GM23338 (cell line): Measurements from ENCODE around the gene CDH4. TPM values are rescaled to one million over a fixed set of nuclear protein-coding genes. Genes with fewer than 3 reads are reported as not detected.

Source experiments
- ATAC-seq: fragments of 200-7000 bp; cut with Tn5 transposase; 3 replicates; pipeline ENCODE4 v1.9.1; 2020
- DNase-seq: peaks from one replicate; pipeline ENCODE4 v3.0.0-alpha.2; 2015; ENCODE audit warnings: low spot score
- H2AFZ ChIP-seq: fragments of 200-600 bp; sonication (generic); 2 replicates; pipeline ENCODE4 v1.8.0; 2016; ENCODE audit warnings: antibody characterized with exemption, mild to moderate bottlenecking, moderate library complexity
- H3F3A ChIP-seq: fragments of 200-600 bp; sonication (generic); replicated peaks from 2 replicates; pipeline ENCODE4 v1.8.0; 2017; ENCODE audit warnings: antibody characterized with exemption, mixed run types, low read depth
- H3K27ac ChIP-seq: fragments of 200-600 bp; sonication (generic); 2 replicates; pipeline ENCODE4 v1.6.1; 2016; ENCODE audit warnings: low read depth
- H3K27me3 ChIP-seq: fragments of 200-600 bp; sonication (generic); 2 replicates; pipeline ENCODE4 v1.8.0; 2016; ENCODE audit warnings: mild to moderate bottlenecking, mixed run types, moderate library complexity; ENCODE audit not compliant: insufficient read depth
- H3K36me3 ChIP-seq: fragments of 200-600 bp; sonication (generic); 2 replicates; pipeline ENCODE4 v1.8.0; 2016; ENCODE audit warnings: mild to moderate bottlenecking; ENCODE audit not compliant: insufficient read depth
- H3K4me1 ChIP-seq: fragments of 200-600 bp; sonication (generic); 2 replicates; pipeline ENCODE4 v1.8.0; 2016; ENCODE audit warnings: mild to moderate bottlenecking, moderate library complexity; ENCODE audit not compliant: insufficient read depth
- H3K4me2 ChIP-seq: fragments of 200-600 bp; sonication (generic); 2 replicates; pipeline ENCODE4 v1.7.1; 2017; ENCODE audit warnings: mixed run types
- H3K4me3 ChIP-seq: fragments of 200-600 bp; sonication (generic); 2 replicates; pipeline ENCODE4 v1.6.1; 2016; ENCODE audit warnings: mixed run types
- H3K79me2 ChIP-seq: fragments of 200-600 bp; sonication (generic); replicated peaks from 2 replicates; pipeline ENCODE4 v1.8.0; 2017; ENCODE audit warnings: mild to moderate bottlenecking; ENCODE audit not compliant: insufficient read depth
- H3K9me2 ChIP-seq: fragments of 200-600 bp; sonication (generic); 2 replicates; pipeline ENCODE4 v1.8.0; 2017; ENCODE audit not compliant: insufficient read depth
- H4K20me1 ChIP-seq: fragments of 200-600 bp; sonication (generic); replicated peaks from 2 replicates; pipeline ENCODE4 v1.8.0; 2017; ENCODE audit warnings: mild to moderate bottlenecking; ENCODE audit not compliant: insufficient read depth
- H3K27ac Mint-ChIP-seq: 2 replicates; pipeline ENCODE4 v1.8.0; 2020; ENCODE audit warnings: inconsistent platforms, mild to moderate bottlenecking, moderate library complexity, mixed read lengths
- H3K27me3 Mint-ChIP-seq: 3 replicates; pipeline ENCODE4 v1.8.0; 2022; ENCODE audit warnings: low read depth, mild to moderate bottlenecking, moderate library complexity, mixed read lengths, inconsistent platforms; ENCODE audit not compliant: insufficient read depth, poor library complexity
- H3K36me3 Mint-ChIP-seq: 3 replicates; pipeline ENCODE4 v1.8.0; 2021; ENCODE audit warnings: low read depth, mild to moderate bottlenecking, inconsistent platforms, moderate library complexity, mixed read lengths
- H3K4me1 Mint-ChIP-seq: 3 replicates; pipeline ENCODE4 v1.8.0; 2020; ENCODE audit warnings: mild to moderate bottlenecking, inconsistent platforms, mixed read lengths
- H3K4me3 Mint-ChIP-seq: 3 replicates; pipeline ENCODE4 v1.8.0; 2021; ENCODE audit warnings: moderate library complexity, mild to moderate bottlenecking, inconsistent platforms, mixed read lengths
- H3K9me3 Mint-ChIP-seq: 3 replicates; pipeline ENCODE4 v1.8.0; 2020; ENCODE audit warnings: moderate library complexity, mild to moderate bottlenecking, inconsistent platforms, mixed read lengths
- CREB1 ChIP-seq: fragments of 250-450 bp; sonication (Bioruptor Pico); IDR thresholded peaks from 2 replicates; pipeline ENCODE4 v1.5.0; 2020; ENCODE audit warnings: low read depth, mild to moderate bottlenecking, moderate library complexity
- EZH2phosphoT487 ChIP-seq: fragments of 200-600 bp; sonication (generic); IDR thresholded peaks from one replicate; pipeline ENCODE4 v1.8.1; 2018; ENCODE audit warnings: antibody characterized with exemption; ENCODE audit not compliant: unreplicated experiment
- NANOG ChIP-seq: IDR thresholded peaks from 2 replicates; pipeline ENCODE4 v1.6.1; 2016; ENCODE audit warnings: antibody characterized with exemption, borderline replicate concordance
- POLR2AphosphoS5 ChIP-seq: IDR thresholded peaks from 2 replicates; pipeline ENCODE4 v1.6.1; 2016; ENCODE audit warnings: antibody characterized with exemption, low read depth
- STAT1 ChIP-seq: IDR thresholded peaks from one replicate; pipeline ENCODE4 v1.6.1; 2016; ENCODE audit warnings: antibody characterized with exemption; ENCODE audit not compliant: unreplicated experiment
- ZNF114 ChIP-seq: fragments of 250-450 bp; sonication (Bioruptor Pico); IDR thresholded peaks from 2 replicates; pipeline ENCODE4 v1.5.0; 2020; ENCODE audit warnings: mild to moderate bottlenecking, moderate library complexity
- ZNF331 ChIP-seq: fragments of 250-450 bp; sonication (Bioruptor Pico); IDR thresholded peaks from 2 replicates; pipeline ENCODE4 v1.5.0; 2020; ENCODE audit warnings: low read depth, mild to moderate bottlenecking, moderate library complexity
- polyA plus RNA-seq: library from polyadenylated mRNA; unstranded; fragments of >200 nt; fragmentation: Nextera tagmentation; extraction: Ambion mirVana; gene quantifications from 2 replicates; pipeline ENCODE4 v1.2.1, GENCODE V29; 2016
- total RNA-seq: library from RNA; depleted of rRNA; stranded (reverse); fragments of >200 nt; shearing (Covaris generic); gene quantifications from 2 replicates; pipeline ENCODE4 v1.2.3, GENCODE V29; 2014
- TF ChIP-seq, protein P1 (sequence below): IDR thresholded peaks from one replicate; pipeline ENCODE4 v1.6.1; 2018; ENCODE audit warnings: antibody characterized with exemption; ENCODE audit not compliant: unreplicated experiment
- TF ChIP-seq, protein P2 (sequence below), 2 experiments: fragments of 200-600 bp in 1 of 2; sonication (generic) in 1 of 2; conservative IDR thresholded peaks; 2 replicates each; pipeline versions ENCODE4 v1.5.1 to v1.6.1; 2016 to 2017; ENCODE audit warnings: antibody characterized with exemption in 2 of 2, low read depth in 2 of 2, mild to moderate bottlenecking in 2 of 2, moderate library complexity in 1 of 2
- TF ChIP-seq, protein P3 (sequence below): IDR thresholded peaks from 2 replicates; pipeline ENCODE4 v1.6.1; 2016; ENCODE audit warnings: antibody characterized with exemption

CDH4 gene
- total and polyA plus RNA-seq, 2 experiments from 2014 or later, result 1.2 to 4.2 TPM

DNA sequence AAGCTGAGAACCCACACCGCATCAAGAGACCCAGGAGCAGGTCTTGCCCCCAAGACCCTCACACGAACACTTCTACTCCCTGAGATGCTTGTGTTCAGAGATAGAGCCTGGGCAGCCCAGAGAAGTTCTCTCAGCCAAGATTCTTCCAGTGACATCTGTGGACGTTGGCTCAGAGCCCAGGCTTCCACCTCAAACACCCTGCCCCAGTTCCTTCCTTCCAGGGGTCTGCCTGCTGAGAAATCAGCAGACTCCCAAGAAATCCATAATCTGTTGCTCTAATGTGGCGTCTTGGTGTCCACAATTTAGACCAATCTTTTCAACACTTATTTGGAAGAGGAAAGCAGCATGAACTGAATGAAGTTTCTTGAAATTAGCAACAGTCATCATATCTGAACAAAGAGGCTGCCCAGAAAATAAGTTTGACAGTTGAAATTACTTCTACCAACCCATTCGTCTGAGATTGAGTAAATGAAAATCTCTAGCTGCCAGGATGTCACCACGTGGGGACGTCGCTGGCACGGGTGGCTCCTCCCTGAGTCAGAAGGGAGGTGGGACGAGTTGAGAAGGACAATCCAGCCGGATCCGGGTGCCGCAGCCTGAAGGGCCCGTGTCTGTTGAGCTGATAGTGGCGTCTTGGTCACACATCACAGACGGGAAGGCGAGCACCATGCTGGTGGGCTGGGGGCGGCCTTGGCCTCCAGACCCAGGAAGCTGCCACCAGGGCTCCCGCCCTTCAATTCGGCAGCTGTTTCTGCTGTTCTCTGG is 412.7 kb downstream of the CDH4 start:
- Histone ChIP-seq H3K4me2 (no peak overlapping the region), H3K4me1 (no peaks in the 10 kb centered on the region), H3K9me2 (no peaks in the 10 kb centered on the region), H3K36me3 (no peaks in the 10 kb centered on the region), H3F3A (no peaks in the 10 kb centered on the region), H3K4me3 (no peak overlapping the region), H3K27ac (no peak overlapping the region), H4K20me1 (no peaks in the 10 kb centered on the region), H3K27me3 (no peaks in the 10 kb centered on the region), H2AFZ (no peak overlapping the region), H3K79me2 (no peaks in the 10 kb centered on the region)
- Mint-ChIP-seq H3K4me1 (no peaks in the 10 kb centered on the region), H3K9me3 (no peaks in the 10 kb centered on the region), H3K36me3 (no peaks in the 10 kb centered on the region), H3K4me3 (no peak overlapping the region), H3K27me3 (peaks cover 18% of the 10 kb centered on the region), H3K27ac (no peak overlapping the region)
- DNase-seq (no peak), ATAC-seq (no peak)
- TF ChIP-seq, protein P1, sequence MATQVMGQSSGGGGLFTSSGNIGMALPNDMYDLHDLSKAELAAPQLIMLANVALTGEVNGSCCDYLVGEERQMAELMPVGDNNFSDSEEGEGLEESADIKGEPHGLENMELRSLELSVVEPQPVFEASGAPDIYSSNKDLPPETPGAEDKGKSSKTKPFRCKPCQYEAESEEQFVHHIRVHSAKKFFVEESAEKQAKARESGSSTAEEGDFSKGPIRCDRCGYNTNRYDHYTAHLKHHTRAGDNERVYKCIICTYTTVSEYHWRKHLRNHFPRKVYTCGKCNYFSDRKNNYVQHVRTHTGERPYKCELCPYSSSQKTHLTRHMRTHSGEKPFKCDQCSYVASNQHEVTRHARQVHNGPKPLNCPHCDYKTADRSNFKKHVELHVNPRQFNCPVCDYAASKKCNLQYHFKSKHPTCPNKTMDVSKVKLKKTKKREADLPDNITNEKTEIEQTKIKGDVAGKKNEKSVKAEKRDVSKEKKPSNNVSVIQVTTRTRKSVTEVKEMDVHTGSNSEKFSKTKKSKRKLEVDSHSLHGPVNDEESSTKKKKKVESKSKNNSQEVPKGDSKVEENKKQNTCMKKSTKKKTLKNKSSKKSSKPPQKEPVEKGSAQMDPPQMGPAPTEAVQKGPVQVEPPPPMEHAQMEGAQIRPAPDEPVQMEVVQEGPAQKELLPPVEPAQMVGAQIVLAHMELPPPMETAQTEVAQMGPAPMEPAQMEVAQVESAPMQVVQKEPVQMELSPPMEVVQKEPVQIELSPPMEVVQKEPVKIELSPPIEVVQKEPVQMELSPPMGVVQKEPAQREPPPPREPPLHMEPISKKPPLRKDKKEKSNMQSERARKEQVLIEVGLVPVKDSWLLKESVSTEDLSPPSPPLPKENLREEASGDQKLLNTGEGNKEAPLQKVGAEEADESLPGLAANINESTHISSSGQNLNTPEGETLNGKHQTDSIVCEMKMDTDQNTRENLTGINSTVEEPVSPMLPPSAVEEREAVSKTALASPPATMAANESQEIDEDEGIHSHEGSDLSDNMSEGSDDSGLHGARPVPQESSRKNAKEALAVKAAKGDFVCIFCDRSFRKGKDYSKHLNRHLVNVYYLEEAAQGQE, result no peak
- TF ChIP-seq NANOG (no peak), ZNF331 (CRISPR knock-in tag) (no peak)

DNA sequence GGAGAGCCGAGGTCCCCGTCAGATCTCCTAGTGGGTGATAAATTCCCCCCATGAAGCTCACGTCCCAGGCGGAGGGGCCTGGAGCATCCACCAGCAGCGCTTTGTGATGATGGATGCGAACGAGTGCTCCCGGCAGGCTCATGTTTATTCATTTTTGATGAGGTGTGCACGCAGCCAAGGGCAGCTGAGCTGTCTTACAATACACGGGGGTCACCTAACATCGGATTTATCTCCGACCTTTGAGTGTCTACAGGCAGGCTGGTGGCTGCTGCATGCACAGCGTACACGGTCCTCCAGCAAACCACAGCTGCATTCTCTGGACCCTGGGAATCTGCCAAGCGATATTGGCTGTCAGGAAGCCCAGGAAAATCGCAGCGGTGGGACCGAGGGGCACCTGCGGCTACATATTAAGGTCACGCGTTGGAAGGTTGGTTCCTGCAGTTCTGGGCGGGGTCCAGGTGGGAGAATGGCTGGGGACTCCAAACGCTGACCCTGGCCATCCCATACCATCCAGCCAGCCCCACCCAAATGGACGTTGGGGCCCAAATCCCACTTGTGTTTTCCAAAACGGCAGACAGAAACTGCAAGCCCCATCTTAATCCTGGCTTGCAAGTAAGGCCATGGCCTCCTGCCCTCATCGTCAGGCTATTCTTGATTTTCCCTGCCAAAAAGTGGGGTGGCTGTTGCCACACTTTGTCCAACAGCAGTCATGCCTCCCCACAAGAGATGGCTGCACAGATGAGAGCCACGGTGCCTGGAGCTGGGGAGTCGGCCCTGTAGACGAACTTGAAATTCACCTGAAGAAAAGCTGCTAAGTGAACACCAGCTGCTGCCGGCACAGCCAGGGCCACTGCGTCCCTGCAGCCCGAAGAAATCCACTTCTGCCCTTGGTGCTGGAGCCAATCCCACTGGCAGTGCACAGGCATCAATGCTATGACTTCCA is 413.7 kb downstream of the CDH4 start:
- no peak for ATAC-seq
- no peaks in the 10 kb centered on the region for H4K20me1 ChIP-seq

More for the DNA sequence above, 413.7 kb downstream of the CDH4 start:
- DNase-seq, result no peak
- H3K27me3 ChIP-seq, result no peaks in the 10 kb centered on the region
- no peaks in the 10 kb centered on the region; the same call in 2 of the 3 replicates for H3K9me3 Mint-ChIP-seq
- H3K4me3 Mint-ChIP-seq, result no peak overlapping the region
- no peaks in the 10 kb centered on the region for H3F3A ChIP-seq
- no peaks in the 10 kb centered on the region for H3K79me2 ChIP-seq
- no peaks in the 10 kb centered on the region for H3K36me3 ChIP-seq
- H3K4me2 ChIP-seq, result no peak overlapping the region
- H3K4me3 ChIP-seq, result no peak overlapping the region
- H2AFZ ChIP-seq, result no peak overlapping the region
- no peaks in the 10 kb centered on the region for H3K4me1 Mint-ChIP-seq
- no peaks in the 10 kb centered on the region for H3K4me1 ChIP-seq
- H3K27ac Mint-ChIP-seq, result no peak overlapping the region
- no peak for TF ChIP-seq STAT1
- TF ChIP-seq, protein P2, sequence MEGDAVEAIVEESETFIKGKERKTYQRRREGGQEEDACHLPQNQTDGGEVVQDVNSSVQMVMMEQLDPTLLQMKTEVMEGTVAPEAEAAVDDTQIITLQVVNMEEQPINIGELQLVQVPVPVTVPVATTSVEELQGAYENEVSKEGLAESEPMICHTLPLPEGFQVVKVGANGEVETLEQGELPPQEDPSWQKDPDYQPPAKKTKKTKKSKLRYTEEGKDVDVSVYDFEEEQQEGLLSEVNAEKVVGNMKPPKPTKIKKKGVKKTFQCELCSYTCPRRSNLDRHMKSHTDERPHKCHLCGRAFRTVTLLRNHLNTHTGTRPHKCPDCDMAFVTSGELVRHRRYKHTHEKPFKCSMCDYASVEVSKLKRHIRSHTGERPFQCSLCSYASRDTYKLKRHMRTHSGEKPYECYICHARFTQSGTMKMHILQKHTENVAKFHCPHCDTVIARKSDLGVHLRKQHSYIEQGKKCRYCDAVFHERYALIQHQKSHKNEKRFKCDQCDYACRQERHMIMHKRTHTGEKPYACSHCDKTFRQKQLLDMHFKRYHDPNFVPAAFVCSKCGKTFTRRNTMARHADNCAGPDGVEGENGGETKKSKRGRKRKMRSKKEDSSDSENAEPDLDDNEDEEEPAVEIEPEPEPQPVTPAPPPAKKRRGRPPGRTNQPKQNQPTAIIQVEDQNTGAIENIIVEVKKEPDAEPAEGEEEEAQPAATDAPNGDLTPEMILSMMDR (conservative IDR thresholded peaks at IDR 0.05; ENCODE audit: low read depth in 2 of 2), result no peak
- TF ChIP-seq, protein P1, result no peak
- TF ChIP-seq CREB1 (CRISPR knock-in tag), result no peak
- no peak for TF ChIP-seq POLR2AphosphoS5
- TF ChIP-seq, protein P3, sequence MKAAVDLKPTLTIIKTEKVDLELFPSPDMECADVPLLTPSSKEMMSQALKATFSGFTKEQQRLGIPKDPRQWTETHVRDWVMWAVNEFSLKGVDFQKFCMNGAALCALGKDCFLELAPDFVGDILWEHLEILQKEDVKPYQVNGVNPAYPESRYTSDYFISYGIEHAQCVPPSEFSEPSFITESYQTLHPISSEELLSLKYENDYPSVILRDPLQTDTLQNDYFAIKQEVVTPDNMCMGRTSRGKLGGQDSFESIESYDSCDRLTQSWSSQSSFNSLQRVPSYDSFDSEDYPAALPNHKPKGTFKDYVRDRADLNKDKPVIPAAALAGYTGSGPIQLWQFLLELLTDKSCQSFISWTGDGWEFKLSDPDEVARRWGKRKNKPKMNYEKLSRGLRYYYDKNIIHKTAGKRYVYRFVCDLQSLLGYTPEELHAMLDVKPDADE, result no peak
- TF ChIP-seq EZH2phosphoT487, result no peak
- no peak for TF ChIP-seq ZNF114
- TF ChIP-seq ZNF331 (CRISPR knock-in tag), result no peak
- H3K27ac ChIP-seq, result no peak overlapping the region
- no peaks in the 10 kb centered on the region for H3K9me2 ChIP-seq
- H3K27me3 Mint-ChIP-seq, result peaks cover 17% of the 10 kb centered on the region
- H3K36me3 Mint-ChIP-seq, result no peaks in the 10 kb centered on the region
